Activated T-helper 17 cell treated with anti-CD3 and anti-CD28 coated beads, Interleukin-2, amount 50 U/mL, for 72 hours (primary cell): ENCODE data around the gene CD2AP. TPM values are rescaled to one million over a fixed set of nuclear protein-coding genes. Genes with fewer than 3 reads are reported as not detected.
"Not testable (repeated sequence)": the region's sequence is repeated elsewhere in the genome, so short reads cannot be mapped to it uniquely, and the experiment has no call there.

Source experiments
- ATAC-seq: fragments of 150-1000 bp; cut with Tn5 transposase; replicated peaks from 2 replicates; pipeline ENCODE4 v1.10.0; 2021; ENCODE audit warnings: mild to moderate bottlenecking, moderate library complexity
- H3K27ac Mint-ChIP-seq: one replicate; pipeline ENCODE4 v1.8.0; 2022; ENCODE audit warnings: mixed read lengths
- H3K27me3 Mint-ChIP-seq: one replicate; pipeline ENCODE4 v1.8.0; 2022; ENCODE audit warnings: mixed read lengths
- H3K36me3 Mint-ChIP-seq: one replicate; pipeline ENCODE4 v1.8.0; 2022; ENCODE audit warnings: low read depth, mild to moderate bottlenecking, mixed read lengths
- H3K4me1 Mint-ChIP-seq: one replicate; pipeline ENCODE4 v1.8.0; 2022; ENCODE audit warnings: mixed read lengths
- H3K4me3 Mint-ChIP-seq: one replicate; pipeline ENCODE4 v1.8.0; 2022; ENCODE audit warnings: mild to moderate bottlenecking, mixed read lengths
- H3K9me3 Mint-ChIP-seq: one replicate; pipeline ENCODE4 v1.8.0; 2022; ENCODE audit warnings: mixed read lengths
- total RNA-seq, 2 donors: library from RNA; stranded (reverse); gene quantifications; one replicate each; pipeline ENCODE4 v1.2.3, GENCODE V29; 2022

Gene CD2AP
- total RNA-seq, 2 donors from 2014 or later = 23.2 to 28.8 TPM

GRCh38 chr6:47479140-47479508, 1.5 kb downstream of the CD2AP start:
- H3K27me3 Mint-ChIP-seq = no peaks in the 10 kb centered on the region
- ATAC-seq = no peak
- H3K4me1 Mint-ChIP-seq = peaks cover 21% of the 10 kb centered on the region
- peaks cover 6% of the 10 kb centered on the region for H3K36me3 Mint-ChIP-seq
- H3K9me3 Mint-ChIP-seq = no peaks in the 10 kb centered on the region
- H3K4me3 Mint-ChIP-seq = peak overlapping the region; percentile 100
- H3K27ac Mint-ChIP-seq = peak overlapping the region; percentile 99

GRCh38 chr6:47479874-47480273, 2.3 kb downstream of the CD2AP start:
- Mint-ChIP-seq H3K9me3 (no peaks in the 10 kb centered on the region), H3K27me3 (no peaks in the 10 kb centered on the region), H3K27ac (peak overlapping the region; percentile 99), H3K4me3 (peak overlapping the region; percentile 100), H3K36me3 (peaks cover 6% of the 10 kb centered on the region), H3K4me1 (peaks cover 27% of the 10 kb centered on the region)
- ATAC-seq = no peak

- H3K27me3 Mint-ChIP-seq = not testable (repeated sequence)
- H3K4me1 Mint-ChIP-seq = peaks cover 27% of the 10 kb centered on the region
These were observed 3.6 kb downstream of the CD2AP start for GRCh38 chr6:47481213-47481612.

GRCh38 chr6:47481806-47482205, 4.2 kb downstream of the CD2AP start:
- no peak for ATAC-seq
- Mint-ChIP-seq H3K9me3 (no peaks in the 10 kb centered on the region), H3K36me3 (peaks cover 6% of the 10 kb centered on the region), H3K4me3 (no peak overlapping the region), H3K27ac (no peak overlapping the region), H3K27me3 (no peaks in the 10 kb centered on the region), H3K4me1 (peaks cover 27% of the 10 kb centered on the region)

More at GRCh38 chr6:47481213-47481612, 3.6 kb downstream of the CD2AP start:
- not testable (repeated sequence) for ATAC-seq, H3K4me3 Mint-ChIP-seq, H3K36me3 Mint-ChIP-seq, H3K27ac Mint-ChIP-seq, H3K9me3 Mint-ChIP-seq

GRCh38 chr6:47483516-47483852, 5.9 kb downstream of the CD2AP start:
- Mint-ChIP-seq H3K4me1 (peaks cover 27% of the 10 kb centered on the region), H3K27ac (no peak overlapping the region), H3K9me3 (no peaks in the 10 kb centered on the region), H3K4me3 (no peak overlapping the region), H3K36me3 (peaks cover 2% of the 10 kb centered on the region), H3K27me3 (no peaks in the 10 kb centered on the region)
- peak; percentile 42 for ATAC-seq

- Mint-ChIP-seq H3K4me1 (peaks cover 27% of the 10 kb centered on the region), H3K27me3 (no peaks in the 10 kb centered on the region), H3K27ac (no peak overlapping the region), H3K4me3 (no peak overlapping the region), H3K36me3 (no peaks in the 10 kb centered on the region), H3K9me3 (no peaks in the 10 kb centered on the region)
- no peak for ATAC-seq
These were observed 6.4 kb downstream of the CD2AP start for GRCh38 chr6:47483853-47484546.

GRCh38 chr6:47484616-47485015, 7.0 kb downstream of the CD2AP start:
- Mint-ChIP-seq H3K27me3 (no peaks in the 10 kb centered on the region), H3K9me3 (no peaks in the 10 kb centered on the region), H3K4me1 (peaks cover 27% of the 10 kb centered on the region), H3K4me3 (no peak overlapping the region), H3K27ac (no peak overlapping the region), H3K36me3 (no peaks in the 10 kb centered on the region)
- no peak for ATAC-seq

- no peaks in the 10 kb centered on the region for H3K27me3 Mint-ChIP-seq
- no peak overlapping the region for H3K4me3 Mint-ChIP-seq
- H3K27ac Mint-ChIP-seq = no peak overlapping the region
- no peak for ATAC-seq
- no peaks in the 10 kb centered on the region for H3K36me3 Mint-ChIP-seq
- no peaks in the 10 kb centered on the region for H3K9me3 Mint-ChIP-seq
- H3K4me1 Mint-ChIP-seq = peaks cover 28% of the 10 kb centered on the region
These were observed 7.5 kb downstream of the CD2AP start for GRCh38 chr6:47485083-47485482.

GRCh38 chr6:47485491-47486135, 8.0 kb downstream of the CD2AP start:
- Mint-ChIP-seq H3K36me3 (no peaks in the 10 kb centered on the region), H3K4me1 (peaks cover 31% of the 10 kb centered on the region), H3K27me3 (no peaks in the 10 kb centered on the region), H3K27ac (no peak overlapping the region), H3K4me3 (no peak overlapping the region), H3K9me3 (no peaks in the 10 kb centered on the region)
- ATAC-seq = peak; percentile 72

- no peaks in the 10 kb centered on the region for H3K9me3 Mint-ChIP-seq
- H3K4me3 Mint-ChIP-seq = no peak overlapping the region
- no peak for ATAC-seq
- H3K4me1 Mint-ChIP-seq = peaks cover 33% of the 10 kb centered on the region
- no peaks in the 10 kb centered on the region for H3K36me3 Mint-ChIP-seq
- H3K27me3 Mint-ChIP-seq = no peaks in the 10 kb centered on the region
- H3K27ac Mint-ChIP-seq = no peak overlapping the region
These were observed 12.4 kb downstream of the CD2AP start for GRCh38 chr6:47489995-47490394.

GRCh38 chr6:47490676-47491075, 13.1 kb downstream of the CD2AP start:
- no peaks in the 10 kb centered on the region for H3K27me3 Mint-ChIP-seq
- H3K36me3 Mint-ChIP-seq = no peaks in the 10 kb centered on the region
- no peaks in the 10 kb centered on the region for H3K9me3 Mint-ChIP-seq
- no peak for ATAC-seq
- peaks cover 40% of the 10 kb centered on the region for H3K4me1 Mint-ChIP-seq
- H3K4me3 Mint-ChIP-seq = no peak overlapping the region
- H3K27ac Mint-ChIP-seq = no peak overlapping the region

GRCh38 chr6:47492355-47492754, 14.8 kb downstream of the CD2AP start:
- H3K36me3 Mint-ChIP-seq = no peaks in the 10 kb centered on the region
- H3K27ac Mint-ChIP-seq = no peak overlapping the region
- no peak for ATAC-seq
- H3K4me3 Mint-ChIP-seq = no peak overlapping the region
- H3K9me3 Mint-ChIP-seq = no peaks in the 10 kb centered on the region
- H3K27me3 Mint-ChIP-seq = no peaks in the 10 kb centered on the region
- peaks cover 54% of the 10 kb centered on the region for H3K4me1 Mint-ChIP-seq

- Mint-ChIP-seq H3K27ac (no peak overlapping the region), H3K36me3 (no peaks in the 10 kb centered on the region), H3K9me3 (no peaks in the 10 kb centered on the region), H3K4me3 (no peak overlapping the region), H3K4me1 (peaks cover 71% of the 10 kb centered on the region), H3K27me3 (no peaks in the 10 kb centered on the region)
- ATAC-seq = no peak
These were observed 17.6 kb downstream of the CD2AP start for GRCh38 chr6:47495207-47495606.

GRCh38 chr6:47495954-47496545, 18.5 kb downstream of the CD2AP start:
- no peak for ATAC-seq
- Mint-ChIP-seq H3K4me1 (peaks cover 67% of the 10 kb centered on the region), H3K4me3 (no peak overlapping the region), H3K36me3 (no peaks in the 10 kb centered on the region), H3K9me3 (no peaks in the 10 kb centered on the region), H3K27ac (no peak overlapping the region), H3K27me3 (no peaks in the 10 kb centered on the region)

GRCh38 chr6:47496935-47497579, 19.5 kb downstream of the CD2AP start:
- H3K4me3 Mint-ChIP-seq = no peak overlapping the region

More at GRCh38 chr6:47496935-47497579, 19.5 kb downstream of the CD2AP start:
- ATAC-seq = no peak
- Mint-ChIP-seq H3K36me3 (no peaks in the 10 kb centered on the region), H3K27ac (no peak overlapping the region), H3K27me3 (no peaks in the 10 kb centered on the region), H3K4me1 (peaks cover 72% of the 10 kb centered on the region), H3K9me3 (no peaks in the 10 kb centered on the region)
